Right lung (tissue), 5 donors: Measurements from ENCODE around the gene LONP2. TPM values are rescaled to one million over a fixed set of nuclear protein-coding genes. Genes with fewer than 3 reads are reported as not detected.
"Not testable (repeated sequence)": the region's sequence is repeated elsewhere in the genome, so short reads cannot be mapped to it uniquely, and the experiment has no call there.

ENCODE experiments used
- DNase-seq, 2 donors: peaks; one replicate each; pipeline ENCODE4 v3.0.0-alpha.2; 2013
- polyA plus RNA-seq, 5 donors: library from polyadenylated mRNA; unstranded; fragments of 120-200 nt; gene quantifications; one replicate each; pipeline versions ENCODE4 v1.2.1 to v1.2.3, GENCODE V29; 2013; ENCODE audit warnings: inconsistent platforms in 1 of 5, low replicate concordance in 1 of 5; ENCODE audit not compliant: insufficient read length in 5 of 5, insufficient read depth in 1 of 5

LONP2 gene
- polyA plus RNA-seq, 5 donors, result 59.4 to 85.0 (median 71.3) TPM

GRCh38 chr16:48332978-48333377 lies 88.9 kb downstream of the LONP2 start:
- DNase-seq, result no peak

- no peak for DNase-seq
Observed at GRCh38 chr16:48334325-48334724, 90.2 kb downstream of the LONP2 start.

- DNase-seq, result no peak
Observed at GRCh38 chr16:48335961-48336360, 91.9 kb downstream of the LONP2 start.

- no peak for DNase-seq
Observed at GRCh38 chr16:48340054-48340453, 96.0 kb downstream of the LONP2 start.

GRCh38 chr16:48342591-48342990 lies 98.5 kb downstream of the LONP2 start:
- no peak for DNase-seq

DNA sequence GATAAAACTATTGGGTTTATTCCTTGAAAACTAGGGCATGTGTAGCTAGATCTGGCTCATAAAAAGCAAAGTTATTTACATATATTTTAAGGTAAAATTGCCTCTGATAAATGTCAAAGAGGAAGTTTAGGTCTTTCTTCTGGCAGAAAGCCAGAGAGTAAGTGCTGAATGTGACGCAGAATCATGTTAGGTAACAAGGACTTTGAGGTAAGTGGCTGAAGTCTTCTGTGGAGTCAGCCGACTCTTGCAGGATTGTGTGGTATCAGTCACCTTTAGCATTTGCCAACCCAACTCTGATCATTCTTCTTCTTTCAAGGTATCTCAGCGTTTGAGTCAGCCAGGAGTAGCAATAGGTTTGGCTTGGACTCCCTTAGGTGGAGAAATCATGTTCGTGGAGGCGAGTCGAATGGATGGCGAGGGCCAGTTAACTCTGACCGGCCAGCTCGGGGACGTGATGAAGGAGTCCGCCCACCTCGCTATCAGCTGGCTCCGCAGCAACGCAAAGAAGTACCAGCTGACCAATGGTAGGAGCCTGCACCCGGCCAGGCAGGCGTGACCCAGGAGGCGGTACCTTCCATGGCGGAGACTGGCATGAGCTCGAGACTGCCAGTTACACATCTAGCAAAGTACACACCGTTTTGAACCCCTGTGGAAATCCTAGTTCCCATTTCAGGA lies 103.2 kb downstream of the LONP2 start:
- DNase-seq, result no peak

- no peak for DNase-seq
Observed at GRCh38 chr16:48347980-48348379, 103.9 kb downstream of the LONP2 start.

DNA sequence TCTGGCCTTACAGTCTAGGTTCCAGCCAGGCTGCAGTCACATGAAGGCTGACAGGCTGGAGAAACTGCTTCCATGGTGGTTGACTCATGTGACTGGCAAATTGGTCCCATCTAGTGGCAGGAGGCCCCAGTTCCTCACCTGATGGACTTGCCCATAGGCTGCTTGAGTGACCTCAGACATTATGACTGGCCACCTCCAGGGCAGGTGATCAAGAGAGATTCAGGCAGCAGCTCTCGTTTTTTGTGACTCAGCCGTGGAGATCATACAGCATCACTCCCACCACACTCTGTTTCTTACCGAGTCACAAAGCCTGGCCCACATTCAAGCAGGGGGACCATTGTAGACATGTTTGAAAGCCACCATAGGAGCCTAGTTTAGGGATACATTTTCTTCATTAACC lies 106.6 kb downstream of the LONP2 start:
- DNase-seq, result no peak

GRCh38 chr16:48352648-48353390 lies 108.7 kb downstream of the LONP2 start:
- DNase-seq, result no peak

DNA sequence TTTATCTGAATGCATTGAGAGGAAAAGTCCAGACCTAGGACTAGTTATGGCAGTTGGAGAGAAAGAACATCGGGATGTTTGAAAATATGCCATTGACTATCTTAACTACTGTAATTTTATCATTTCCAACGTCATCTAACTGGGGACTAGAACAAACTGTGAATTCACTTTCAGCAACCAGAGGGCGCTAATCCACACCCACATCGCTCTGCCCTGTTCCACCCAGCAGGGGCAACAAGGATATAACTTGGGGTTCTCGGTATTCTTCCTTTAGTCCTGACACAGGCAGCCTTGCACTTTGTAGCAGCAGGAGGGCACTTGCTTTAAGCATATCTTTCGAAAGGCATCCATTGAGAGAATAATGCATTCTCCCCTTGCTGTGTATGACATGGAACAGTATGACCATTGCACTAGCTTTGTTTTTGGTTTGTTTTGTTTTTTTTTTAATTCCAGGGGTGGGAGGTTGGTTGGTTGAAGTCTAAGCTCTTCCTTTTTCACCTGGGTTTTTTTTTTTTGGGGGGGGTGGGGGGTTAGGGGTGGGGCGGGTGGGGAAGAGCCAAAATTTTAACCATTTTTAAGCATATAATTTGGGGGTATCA lies 109.6 kb downstream of the LONP2 start:
- peak; percentile 43 to 64 for DNase-seq

DNA sequence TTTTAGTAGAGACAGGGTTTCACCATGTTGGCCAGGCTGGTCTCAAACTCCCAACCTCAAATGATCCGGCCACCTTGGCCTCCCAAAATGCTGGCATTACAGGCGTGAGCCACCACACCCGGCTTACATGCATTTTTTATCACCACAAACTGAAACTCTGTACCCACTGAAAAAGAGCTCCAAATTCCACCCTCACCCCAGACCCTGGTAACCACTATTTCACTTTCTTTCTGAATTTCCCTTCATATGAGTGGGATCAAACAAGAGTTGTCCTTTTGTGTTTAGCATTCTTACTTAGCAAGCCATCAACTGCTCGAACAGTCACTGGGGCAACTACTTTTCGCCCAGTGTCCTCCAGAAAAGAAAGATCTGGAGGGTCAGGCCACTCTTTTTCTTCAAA lies 110.3 kb downstream of the LONP2 start:
- DNase-seq, result not testable (repeated sequence)

DNA sequence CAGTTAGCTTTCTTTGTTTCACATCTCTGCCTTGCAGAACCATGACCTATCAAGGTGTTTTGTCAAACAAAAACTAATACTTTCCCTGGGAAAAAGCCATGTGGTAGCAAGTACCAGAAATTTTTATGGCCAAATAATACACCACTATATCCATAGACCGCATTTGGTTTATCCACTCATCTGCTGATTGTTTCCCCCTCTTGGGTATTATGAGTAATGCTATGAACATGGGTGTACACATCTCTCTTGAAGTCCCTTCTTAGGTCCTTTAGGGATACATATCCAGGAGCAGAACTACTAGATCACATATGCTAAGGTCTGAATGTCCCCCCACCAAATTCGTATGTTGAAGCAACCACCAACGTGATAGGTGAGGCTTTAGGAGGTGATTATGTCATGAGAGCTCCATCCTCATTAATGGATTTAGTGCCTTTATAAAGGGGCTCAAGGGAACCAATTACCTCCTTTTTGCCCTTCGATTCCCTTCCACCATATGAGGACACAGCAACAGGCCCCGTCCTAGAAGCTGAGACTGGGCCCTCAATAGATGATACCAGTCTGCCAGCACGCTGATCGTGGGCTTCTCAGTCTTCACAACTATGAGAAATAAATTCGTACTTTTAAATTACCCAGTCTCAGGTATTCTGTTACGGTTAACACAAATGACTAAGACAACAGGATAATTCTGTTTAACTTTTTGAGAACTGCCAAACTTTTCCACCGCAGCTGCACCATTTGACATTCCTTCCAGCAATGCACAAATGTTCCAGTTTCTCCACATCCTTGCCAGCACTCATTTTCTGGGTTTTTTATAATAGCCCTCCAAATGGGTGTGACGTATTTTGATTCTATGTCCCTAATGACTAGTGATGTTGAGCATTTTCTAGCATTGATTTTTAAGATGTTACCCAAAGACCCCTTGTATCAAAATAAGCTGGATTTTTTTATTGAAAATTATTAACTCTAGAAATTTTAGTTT lies 111.1 kb downstream of the LONP2 start:
- no peak for DNase-seq

DNA sequence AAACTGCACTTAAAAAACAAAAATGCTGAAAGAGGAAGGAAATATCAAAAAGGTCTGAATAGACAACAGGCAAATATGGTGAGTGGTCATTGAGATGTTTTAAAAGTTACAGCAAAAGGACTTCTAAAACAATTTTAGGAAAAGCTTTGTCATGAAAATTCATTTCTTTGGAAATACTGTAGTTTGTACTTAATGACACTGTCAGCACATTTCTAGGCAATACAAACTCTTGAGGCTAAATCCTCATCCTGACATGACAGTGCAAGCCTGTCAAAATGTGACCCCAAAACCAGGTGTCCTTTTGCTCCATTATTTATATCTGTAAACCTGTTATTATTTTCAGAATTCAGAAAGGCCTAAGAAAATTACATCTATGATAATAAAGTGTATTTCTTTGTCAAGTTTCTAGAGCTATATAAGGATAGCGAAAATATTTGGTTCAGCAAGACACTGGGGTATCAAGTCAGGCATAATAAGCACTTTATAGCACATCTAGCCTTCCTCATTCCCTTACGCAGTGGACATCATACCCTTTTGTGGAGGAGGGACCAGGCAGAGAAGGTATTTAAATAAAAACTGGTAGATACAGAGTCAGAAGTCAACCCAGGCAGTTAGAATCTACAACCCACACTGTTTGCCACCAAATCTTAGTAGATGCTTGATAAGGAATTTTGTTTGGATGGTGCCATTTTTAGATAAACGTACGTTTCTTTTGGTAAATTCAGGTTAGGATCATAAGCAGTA lies 112.7 kb downstream of the LONP2 start:
- no peak for DNase-seq

- no peak for DNase-seq
Observed at GRCh38 chr16:48358419-48358818, 114.3 kb downstream of the LONP2 start.

- DNase-seq, result no peak
Observed at GRCh38 chr16:48359983-48360382, 115.9 kb downstream of the LONP2 start.

GRCh38 chr16:48361012-48361411 lies 116.9 kb downstream of the LONP2 start:
- no peak for DNase-seq

GRCh38 chr16:48361540-48362144 lies 117.5 kb downstream of the LONP2 start:
- DNase-seq, result no peak

DNA sequence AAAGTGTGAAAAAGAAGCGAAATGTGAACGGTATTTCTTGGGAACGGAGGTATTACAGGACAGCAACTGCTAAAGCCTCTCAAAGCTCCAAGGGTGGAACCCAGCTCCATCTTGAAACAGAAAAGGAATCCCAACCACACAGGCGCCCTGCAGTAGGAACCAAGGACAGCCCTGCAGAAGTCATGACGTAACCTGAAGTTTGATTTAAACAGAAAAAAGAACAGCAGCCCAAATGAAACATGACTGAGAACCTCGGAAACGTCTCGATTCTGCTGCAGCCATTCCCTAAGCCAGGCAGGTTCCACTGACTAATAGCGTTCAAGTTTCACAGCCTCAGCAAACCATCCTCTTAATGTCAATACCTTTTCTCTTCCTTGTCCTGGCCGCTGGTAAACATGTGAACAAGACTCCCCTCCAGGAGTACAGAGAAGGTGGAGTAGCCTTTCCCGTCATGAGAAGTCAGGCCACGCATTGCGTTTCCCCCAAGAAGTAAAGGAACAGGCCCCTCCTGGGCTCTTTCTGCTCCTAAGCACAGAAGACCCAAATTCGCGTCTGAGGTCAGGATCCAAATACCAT lies 121.0 kb downstream of the LONP2 start:
- no peak for DNase-seq

GRCh38 chr16:48365601-48366164 lies 121.6 kb downstream of the LONP2 start:
- DNase-seq, result peak; percentile 74 to 80
